ENCODE measurements around the gene CSH2.
"Not testable (repeated sequence)": the region's sequence is repeated elsewhere in the genome, so short reads cannot be mapped to it uniquely, and the experiment has no call there.

The CSH2 gene

DNA sequence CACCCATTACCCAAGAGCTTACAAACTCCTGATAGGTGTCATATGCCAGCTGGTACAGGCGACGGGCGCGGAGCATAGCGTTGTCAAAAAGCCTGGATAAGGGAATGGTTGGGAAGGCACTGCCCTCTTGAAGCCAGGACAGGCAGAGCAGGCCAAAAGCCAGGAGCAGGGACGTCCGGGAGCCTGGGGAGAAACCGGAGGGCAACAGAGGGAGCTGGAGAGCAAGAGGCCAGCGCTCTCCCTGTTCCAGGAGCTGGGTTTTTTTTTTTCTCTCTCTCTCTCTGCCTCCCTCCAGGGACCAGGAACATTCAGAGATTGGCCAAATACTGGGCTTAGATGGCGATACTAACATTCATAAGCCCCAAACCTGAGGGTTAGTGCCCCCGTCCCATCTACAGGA lies 7.9 kb upstream of the CSH2 start:
- H3K4me1 Mint-ChIP-seq: peaks cover 31% of the 10 kb centered on the region
- not testable (repeated sequence) for H3K27ac Mint-ChIP-seq, ATAC-seq, H3K27me3 Mint-ChIP-seq, H3K4me3 Mint-ChIP-seq, H3K36me3 Mint-ChIP-seq, H3K9me3 Mint-ChIP-seq

GRCh38 chr17:63880706-63881105 lies 7.2 kb upstream of the CSH2 start:
- H3K27me3 Mint-ChIP-seq: peaks cover 2% of the 10 kb centered on the region
- no peak for ATAC-seq
- peaks cover 31% of the 10 kb centered on the region for H3K4me1 Mint-ChIP-seq
- no peak overlapping the region for H3K4me3 Mint-ChIP-seq
- no peaks in the 10 kb centered on the region for H3K9me3 Mint-ChIP-seq
- no peaks in the 10 kb centered on the region for H3K36me3 Mint-ChIP-seq
- H3K27ac Mint-ChIP-seq: no peak overlapping the region

DNA sequence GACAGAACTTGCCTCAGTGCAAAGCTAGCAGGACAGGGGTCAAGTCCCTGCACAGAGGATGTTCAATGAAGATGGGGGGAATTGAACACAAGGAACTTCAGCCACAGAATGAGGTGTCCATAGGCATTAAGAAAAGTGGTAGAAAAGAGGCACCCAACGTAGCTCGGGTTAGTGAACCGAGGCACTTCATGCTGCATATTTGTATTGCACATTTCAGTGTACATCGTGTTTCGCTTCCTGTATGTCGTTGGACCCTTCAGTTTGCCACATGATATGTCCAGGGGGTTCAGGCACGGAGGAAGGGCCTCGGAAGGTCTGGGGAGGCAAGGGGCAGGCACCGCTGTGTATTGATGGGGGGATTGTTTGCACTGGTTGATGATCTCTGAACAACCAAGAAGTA lies 4.9 kb upstream of the CSH2 start:
- ATAC-seq: peak; percentile 66
- not testable (repeated sequence) for H3K9me3 Mint-ChIP-seq, H3K36me3 Mint-ChIP-seq
- H3K4me3 Mint-ChIP-seq: peak overlapping the region; percentile 49
- H3K27me3 Mint-ChIP-seq: peaks cover 11% of the 10 kb centered on the region
- H3K27ac Mint-ChIP-seq: peak overlapping the region; percentile 9
- peaks cover 27% of the 10 kb centered on the region for H3K4me1 Mint-ChIP-seq

- not testable (repeated sequence) for ATAC-seq, H3K27ac Mint-ChIP-seq, H3K36me3 Mint-ChIP-seq, H3K9me3 Mint-ChIP-seq, H3K4me3 Mint-ChIP-seq
- Mint-ChIP-seq H3K4me1 (peaks cover 21% of the 10 kb centered on the region), H3K27me3 (peaks cover 11% of the 10 kb centered on the region)
Measured at GRCh38 chr17:63874693-63875092, 1.2 kb upstream of the CSH2 start.

DNA sequence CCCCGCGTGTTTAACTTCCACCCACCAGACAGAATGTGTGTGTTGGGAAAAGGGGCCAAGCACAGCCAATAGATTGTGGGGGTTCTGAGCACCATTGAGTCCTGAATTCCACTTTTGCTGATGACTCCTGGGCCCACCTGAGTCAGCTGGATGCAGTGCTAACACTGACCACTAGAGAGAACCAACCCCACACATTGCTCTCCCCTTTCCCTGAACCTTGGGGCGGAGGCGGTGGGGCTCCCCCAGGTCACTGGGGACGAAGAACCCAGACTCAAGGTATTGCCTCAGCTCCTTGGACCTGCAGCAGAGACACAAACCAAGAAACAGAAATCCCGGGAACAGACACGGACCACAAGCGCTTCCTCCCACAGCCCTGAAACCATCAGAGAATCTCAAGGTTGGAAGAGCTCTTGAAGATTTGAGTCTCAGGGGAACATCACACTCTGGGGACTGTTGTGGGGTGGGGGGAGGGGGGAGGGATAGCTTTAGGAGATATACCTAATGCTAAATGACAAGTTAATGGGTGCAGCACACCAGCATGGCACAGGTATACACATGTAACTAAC lies 667 bp upstream of the CSH2 start:
- not testable (repeated sequence) for H3K36me3 Mint-ChIP-seq, H3K9me3 Mint-ChIP-seq, H3K4me3 Mint-ChIP-seq, H3K27ac Mint-ChIP-seq, ATAC-seq
- H3K27me3 Mint-ChIP-seq: peaks cover 11% of the 10 kb centered on the region
- H3K4me1 Mint-ChIP-seq: peaks cover 21% of the 10 kb centered on the region

GRCh38 chr17:63871646-63872365 lies 1.7 kb downstream of the CSH2 start:
- H3K36me3 Mint-ChIP-seq, ATAC-seq, H3K4me1 Mint-ChIP-seq, H3K4me3 Mint-ChIP-seq, H3K27ac Mint-ChIP-seq, H3K9me3 Mint-ChIP-seq: not testable (repeated sequence)
- peaks cover 11% of the 10 kb centered on the region for H3K27me3 Mint-ChIP-seq

DNA sequence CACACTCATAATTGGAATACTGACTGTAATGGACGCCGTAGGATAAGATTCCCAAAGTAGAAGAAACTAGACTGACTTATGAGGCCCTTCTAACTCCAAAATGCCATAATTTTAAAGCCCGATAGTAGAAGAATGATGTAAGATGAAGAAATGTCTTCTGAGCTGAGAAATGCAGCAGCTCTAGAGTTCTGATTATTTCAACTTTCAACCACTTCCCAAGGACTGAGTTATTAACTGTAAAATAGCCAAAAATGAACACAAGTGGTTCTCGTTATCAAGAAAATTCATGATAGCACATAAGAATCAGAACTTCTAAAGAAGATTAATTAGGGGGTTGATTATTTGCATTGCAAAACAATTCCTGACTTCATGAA lies 3.2 kb downstream of the CSH2 start:
- not testable (repeated sequence) for H3K27me3 Mint-ChIP-seq, H3K36me3 Mint-ChIP-seq, H3K9me3 Mint-ChIP-seq, H3K4me3 Mint-ChIP-seq, H3K27ac Mint-ChIP-seq, ATAC-seq
- H3K4me1 Mint-ChIP-seq: peaks cover 12% of the 10 kb centered on the region

DNA sequence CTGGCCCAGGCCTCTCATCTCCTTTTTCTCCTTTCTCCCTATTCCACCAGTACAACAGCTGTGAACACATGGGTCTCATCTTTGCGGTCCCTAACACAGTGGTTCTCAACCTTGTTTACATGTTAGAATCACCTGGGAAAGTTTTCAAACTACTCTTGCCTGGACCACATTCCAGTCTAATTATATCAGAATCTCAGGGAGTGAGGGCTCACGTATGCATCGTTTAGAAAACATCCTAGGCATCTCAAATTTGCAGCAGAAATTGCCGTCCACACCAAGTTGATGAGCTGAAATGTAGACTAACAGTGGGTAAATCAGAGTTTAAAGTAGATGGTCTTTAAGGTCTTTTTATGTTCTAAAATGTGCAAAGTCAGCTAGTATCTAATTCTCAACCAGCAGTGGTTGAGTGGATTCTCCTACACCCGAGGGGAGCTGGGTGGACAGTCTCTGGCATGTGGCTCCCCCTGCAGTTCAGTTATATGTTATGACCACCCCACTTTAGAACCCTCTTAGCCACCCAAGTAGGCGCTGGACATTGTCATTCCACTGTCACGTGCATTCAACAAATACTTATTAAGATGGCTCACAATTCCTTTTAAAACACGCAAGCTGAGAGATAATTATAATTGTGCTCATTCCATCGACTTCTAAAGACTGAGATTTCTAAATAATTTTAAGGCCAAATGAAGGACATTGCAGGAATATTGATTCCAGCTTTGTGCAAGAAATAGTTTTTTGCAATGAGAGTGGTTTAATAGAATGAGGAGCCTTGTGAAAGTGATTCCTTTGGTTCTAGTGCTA lies 3.8 kb downstream of the CSH2 start:
- not testable (repeated sequence) for H3K9me3 Mint-ChIP-seq, H3K27me3 Mint-ChIP-seq, H3K36me3 Mint-ChIP-seq, H3K4me3 Mint-ChIP-seq, H3K27ac Mint-ChIP-seq, ATAC-seq
- peaks cover 12% of the 10 kb centered on the region for H3K4me1 Mint-ChIP-seq

DNA sequence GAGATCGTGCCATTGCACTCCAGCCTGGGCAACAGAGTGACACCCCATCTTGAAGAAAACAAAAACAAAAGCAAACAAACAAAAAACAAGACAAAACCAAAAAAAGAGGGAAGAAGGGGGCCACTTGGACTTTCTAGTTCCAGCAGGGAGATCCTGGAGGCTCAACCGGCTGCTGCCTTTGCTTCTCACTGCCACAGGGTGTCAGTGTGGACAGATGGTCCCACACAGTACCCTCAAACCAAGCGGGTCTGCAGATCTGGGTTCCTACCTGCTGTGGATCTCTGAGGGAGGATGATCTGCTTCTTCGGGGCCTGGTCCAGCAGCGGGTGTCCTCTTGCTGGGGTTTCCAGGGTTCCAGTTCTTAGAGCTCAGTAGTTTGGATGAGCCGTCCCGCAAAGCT lies 6.9 kb downstream of the CSH2 start:
- not testable (repeated sequence) for H3K27me3 Mint-ChIP-seq, H3K4me1 Mint-ChIP-seq, H3K36me3 Mint-ChIP-seq, ATAC-seq, H3K9me3 Mint-ChIP-seq, H3K4me3 Mint-ChIP-seq
- H3K27ac Mint-ChIP-seq: peak overlapping the region; percentile 67

DNA sequence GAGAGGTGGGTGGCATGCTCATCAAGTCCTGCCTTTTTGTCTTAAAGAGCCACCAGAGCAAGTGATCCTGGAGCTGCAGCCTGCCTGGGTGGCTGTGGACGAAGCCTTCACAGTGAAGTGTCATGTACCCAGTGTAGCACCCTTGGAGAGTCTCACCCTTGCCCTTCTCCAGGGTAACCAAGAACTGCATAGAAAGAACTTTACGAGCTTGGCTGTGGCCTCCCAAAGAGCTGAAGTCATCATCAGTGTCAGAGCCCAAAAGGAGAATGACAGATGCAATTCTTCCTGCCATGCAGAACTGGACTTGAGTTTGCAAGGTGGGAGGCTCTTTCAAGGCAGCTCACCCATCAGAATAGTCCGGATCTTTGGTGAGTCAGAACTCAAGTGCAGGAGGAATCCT lies 14.2 kb downstream of the CSH2 start:
- Mint-ChIP-seq H3K4me1 (no peaks in the 10 kb centered on the region), H3K27ac (no peak overlapping the region), H3K9me3 (no peaks in the 10 kb centered on the region), H3K27me3 (peaks cover 20% of the 10 kb centered on the region), H3K4me3 (no peak overlapping the region), H3K36me3 (no peaks in the 10 kb centered on the region)
- no peak for ATAC-seq

- ATAC-seq, H3K4me3 Mint-ChIP-seq, H3K36me3 Mint-ChIP-seq, H3K27ac Mint-ChIP-seq, H3K9me3 Mint-ChIP-seq, H3K4me1 Mint-ChIP-seq: not testable (repeated sequence)
- peaks cover 20% of the 10 kb centered on the region for H3K27me3 Mint-ChIP-seq
Measured at GRCh38 chr17:63856425-63856824, 17.1 kb downstream of the CSH2 start.

DNA sequence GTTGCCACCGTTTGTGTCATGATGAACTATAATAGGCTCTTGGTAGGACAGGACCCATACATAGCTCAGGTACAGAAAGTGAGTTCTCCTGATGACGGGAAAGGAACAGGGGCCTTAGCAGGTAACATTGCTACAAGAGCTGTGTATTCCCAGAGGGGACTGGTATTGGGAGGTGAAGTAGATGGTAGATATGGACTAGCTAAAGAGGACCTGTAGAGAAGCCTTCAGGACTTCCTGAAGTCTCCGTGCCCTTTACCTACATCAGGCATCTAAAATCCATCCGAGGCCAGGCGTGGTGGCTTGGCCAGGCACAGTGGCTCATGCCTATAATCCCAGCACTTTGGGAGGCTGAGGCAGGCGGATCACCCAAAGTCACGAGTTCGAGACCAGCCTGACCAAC lies 18.3 kb downstream of the CSH2 start:
- ATAC-seq: no peak
- no peak overlapping the region for H3K27ac Mint-ChIP-seq
- H3K4me3 Mint-ChIP-seq: no peak overlapping the region
- no peaks in the 10 kb centered on the region for H3K4me1 Mint-ChIP-seq
- no peaks in the 10 kb centered on the region for H3K9me3 Mint-ChIP-seq
- no peaks in the 10 kb centered on the region for H3K36me3 Mint-ChIP-seq
- peaks cover 11% of the 10 kb centered on the region for H3K27me3 Mint-ChIP-seq

DNA sequence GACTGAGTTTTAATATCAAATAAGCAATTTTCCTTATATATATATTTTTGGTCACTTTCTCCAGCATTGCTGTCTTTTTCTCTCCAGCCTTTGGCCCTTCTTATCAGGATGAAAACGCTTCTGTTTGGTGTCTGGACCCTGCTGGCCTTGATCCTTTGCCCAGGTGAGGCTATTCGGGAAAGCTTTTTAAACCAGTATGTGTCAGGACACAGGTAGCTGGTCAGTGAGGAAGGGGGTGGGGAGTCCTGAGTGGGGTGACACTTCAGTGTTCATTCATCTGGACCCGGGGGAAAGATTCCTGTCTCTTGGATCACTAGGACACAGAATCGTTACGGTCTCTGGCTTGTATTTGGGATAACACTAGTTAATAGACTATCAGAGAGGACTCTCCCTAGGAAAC lies 18.8 kb downstream of the CSH2 start:
- no peak overlapping the region for H3K27ac Mint-ChIP-seq
- no peak for ATAC-seq
- H3K4me1 Mint-ChIP-seq: no peaks in the 10 kb centered on the region
- no peaks in the 10 kb centered on the region for H3K36me3 Mint-ChIP-seq
- H3K4me3 Mint-ChIP-seq: no peak overlapping the region
- H3K27me3 Mint-ChIP-seq: peaks cover 7% of the 10 kb centered on the region
- H3K9me3 Mint-ChIP-seq: no peaks in the 10 kb centered on the region

- H3K9me3 Mint-ChIP-seq: peaks cover 4% of the 10 kb centered on the region
Measured at GRCh38 chr17:63853260-63853659, 20.2 kb downstream of the CSH2 start.

DNA sequence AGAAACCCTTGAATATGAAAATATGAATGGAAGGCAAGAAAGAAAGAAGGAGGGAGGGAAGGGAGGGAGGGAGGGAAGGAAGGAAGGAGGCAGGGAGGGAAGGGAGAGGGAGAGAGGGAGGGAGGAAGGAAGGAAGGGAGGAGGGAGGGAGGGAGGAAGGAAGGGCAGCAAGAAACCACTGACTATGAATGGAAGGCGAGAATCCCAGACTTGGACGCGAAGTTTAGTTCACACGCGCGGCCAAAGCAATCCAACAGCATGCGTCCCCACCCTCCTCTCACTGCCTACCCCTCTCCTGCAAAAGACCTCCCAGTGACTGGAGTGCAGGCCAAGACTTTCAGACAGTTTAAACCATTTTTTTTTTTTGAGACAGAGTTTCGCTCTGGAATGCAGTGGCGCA lies 23.1 kb downstream of the CSH2 start:
- no peak for ATAC-seq
- Mint-ChIP-seq H3K9me3 (peaks cover 8% of the 10 kb centered on the region), H3K27me3 (no peaks in the 10 kb centered on the region), H3K36me3 (no peaks in the 10 kb centered on the region), H3K4me1 (peaks cover 17% of the 10 kb centered on the region), H3K4me3 (no peak overlapping the region), H3K27ac (no peak overlapping the region)

More at GRCh38 chr17:63853260-63853659, 20.2 kb downstream of the CSH2 start:
- no peak for ATAC-seq
- no peaks in the 10 kb centered on the region for H3K36me3 Mint-ChIP-seq
- H3K27ac Mint-ChIP-seq: no peak overlapping the region
- peaks cover 10% of the 10 kb centered on the region for H3K4me1 Mint-ChIP-seq
- H3K4me3 Mint-ChIP-seq: no peak overlapping the region
- H3K27me3 Mint-ChIP-seq: no peaks in the 10 kb centered on the region

Measured in stimulated activated memory B cell treated with anti-CD40 and anti-IgM and Interleukin-4, amounts not matched to agents 10 μg/mL and 1 μg/mL and 100 μg/mL, for 72 hours (primary cell).